Measurements from ENCODE around the gene ANKRD52. TPM values are rescaled to one million over a fixed set of nuclear protein-coding genes. Genes with fewer than 3 reads are reported as not detected.
"Not testable (repeated sequence)": the region's sequence is repeated elsewhere in the genome, so short reads cannot be mapped to it uniquely, and the experiment has no call there.

Gene ANKRD52
- total and polyA plus RNA-seq, 9 of the 15 experiments (the other 6 are each of a cell fraction or from before 2014, with no cell fraction given) = 0.52 to 46.8 (median 7.9) TPM

- H3K4me3 ChIP-seq = no peak overlapping the region
- in situ Hi-C loops (cut with MboI) (no loop called here), intact Hi-C loops (cut with micrococcal nuclease) (no loop called here)
- 39% methylated on average over 9 of the region's 9 CpGs for WGBS (ENCODE audit: insufficient coverage, low coverage, missing lambda C conversion rate)
- FAIRE-seq (no peak), ATAC-seq (no peak), DNase-seq (ENCODE audit: extremely low read depth in 1 of 4, low spot score in 3 of 4) (no peak)
- TF ChIP-seq CCNT2 (IDR thresholded peaks at IDR 0.05; ENCODE audit: borderline replicate concordance, extremely low read depth, insufficient read length, low read depth, low read length) = no peak
- no peak for TF ChIP-seq HDAC8 (tag; IDR thresholded peaks at IDR 0.05)
- no peak for TF ChIP-seq KDM1A (IDR thresholded peaks at IDR 0.05)
- TF ChIP-seq BDP1 (IDR thresholded peaks at IDR 0.05; ENCODE audit: insufficient read depth, insufficient read length) = no peak
- H2AFZ ChIP-seq (ENCODE audit: low read depth, low read length) = no peak overlapping the region
- H3K4me2 ChIP-seq (ENCODE audit: insufficient read depth, low read length) = no peak overlapping the region
- no peaks in the 10 kb centered on the region for H3K36me3 ChIP-seq (ENCODE audit: control insufficient read depth, insufficient read depth, low read length)
- no peaks in the 10 kb centered on the region for H3K27me3 ChIP-seq (ENCODE audit: control insufficient read depth in 2 of 2, insufficient read depth in 2 of 2, low read length in 2 of 2)
- no TSS peak for BruUV-seq (replicated peaks)
- no peak overlapping the region for H3K27ac ChIP-seq (ENCODE audit: extremely low read depth, low read depth, low read length)
- no peak overlapping the region for H3K9ac ChIP-seq (ENCODE audit: insufficient read depth in 1 of 2, low read depth in 2 of 2, low read length in 2 of 2)
- ChIA-PET POLR2A (interaction anchor here (0.6 to 1.3 kb wide), 4 partner anchors 15 to 224 kb away, joined by 3 read pairs; partner anchors contain the start of genes RAB5B and ZC3H10), CTCF (ENCODE audit: low intra/inter-chr PET ratio) (no interaction called here)
- H4K20me1 ChIP-seq (replicated peaks; ENCODE audit: control insufficient read depth, insufficient read depth, low read length) = no peaks in the 10 kb centered on the region
- peaks cover 0 to 10% of the 10 kb centered on the region in 2 experiments; a peak in 3 of 5 replicates for H3K4me1 ChIP-seq (replicated peaks in 1 of 2; ENCODE audit: control insufficient read depth in 2 of 2, insufficient read depth in 2 of 2, low read length in 2 of 2)
- H3K79me2 ChIP-seq (ENCODE audit: control insufficient read depth, insufficient read depth, low read length) = no peaks in the 10 kb centered on the region
- H3K9me1 ChIP-seq (ENCODE audit: control insufficient read depth, insufficient read depth, low read length) = no peaks in the 10 kb centered on the region
- H3K9me3 ChIP-seq (replicated peaks; ENCODE audit: control insufficient read depth, insufficient read depth, low read depth, low read length) = no peaks in the 10 kb centered on the region
These were observed 60.1 kb downstream of the ANKRD52 start for GRCh38 chr12:56197921-56198635.

- BruUV-seq (replicated peaks); FAIRE-seq; H2AFZ ChIP-seq (ENCODE audit: low read depth, low read length); H3K9ac ChIP-seq (ENCODE audit: insufficient read depth in 1 of 2, low read depth in 2 of 2, low read length in 2 of 2); H3K4me2 ChIP-seq (ENCODE audit: insufficient read depth, low read length); H3K79me2 ChIP-seq (ENCODE audit: control insufficient read depth, insufficient read depth, low read length); CTCF ChIA-PET (ENCODE audit: low intra/inter-chr PET ratio); intact Hi-C loops (cut with micrococcal nuclease); H3K9me3 ChIP-seq (replicated peaks; ENCODE audit: control insufficient read depth, insufficient read depth, low read depth, low read length); in situ Hi-C loops (cut with MboI); H3K4me1 ChIP-seq (replicated peaks in 1 of 2; ENCODE audit: control insufficient read depth in 2 of 2, insufficient read depth in 2 of 2, low read length in 2 of 2); ATAC-seq; H4K20me1 ChIP-seq (replicated peaks; ENCODE audit: control insufficient read depth, insufficient read depth, low read length); H3K36me3 ChIP-seq (ENCODE audit: control insufficient read depth, insufficient read depth, low read length); H3K27ac ChIP-seq (ENCODE audit: extremely low read depth, low read depth, low read length); DNase-seq (ENCODE audit: extremely low read depth in 1 of 4, low spot score in 3 of 4); H3K9me1 ChIP-seq (ENCODE audit: control insufficient read depth, insufficient read depth, low read length); H3K27me3 ChIP-seq (ENCODE audit: control insufficient read depth in 2 of 2, insufficient read depth in 2 of 2, low read length in 2 of 2); H3K4me3 ChIP-seq: not testable (repeated sequence)
- WGBS (ENCODE audit: insufficient coverage, low coverage, missing lambda C conversion rate) = 48% methylated on average over 10 of the region's 11 CpGs
- POLR2A ChIA-PET = interaction anchor here (0.6 to 0.7 kb wide), 2 partner anchors 8 to 223 kb away, joined by 3 read pairs; partner anchors contain the start of gene RAB5B
These were observed 61.2 kb downstream of the ANKRD52 start for GRCh38 chr12:56196818-56197550.

Measured in K562 (cell line).